Activated CD8-positive, alpha-beta memory T cell treated with anti-CD3 and anti-CD28 coated beads for 48 hours (primary cell): Measurements from ENCODE around the gene DEPDC1B.
"Not testable (repeated sequence)": the region's sequence is repeated elsewhere in the genome, so short reads cannot be mapped to it uniquely, and the experiment has no call there.

Experiments used
- DNase-seq, 3 experiments: peaks; one replicate each; pipeline ENCODE4 v3.0.0-alpha.2; 2020; ENCODE audit warnings: low read depth in 2 of 3, low spot score in 2 of 3

Gene DEPDC1B

DNA sequence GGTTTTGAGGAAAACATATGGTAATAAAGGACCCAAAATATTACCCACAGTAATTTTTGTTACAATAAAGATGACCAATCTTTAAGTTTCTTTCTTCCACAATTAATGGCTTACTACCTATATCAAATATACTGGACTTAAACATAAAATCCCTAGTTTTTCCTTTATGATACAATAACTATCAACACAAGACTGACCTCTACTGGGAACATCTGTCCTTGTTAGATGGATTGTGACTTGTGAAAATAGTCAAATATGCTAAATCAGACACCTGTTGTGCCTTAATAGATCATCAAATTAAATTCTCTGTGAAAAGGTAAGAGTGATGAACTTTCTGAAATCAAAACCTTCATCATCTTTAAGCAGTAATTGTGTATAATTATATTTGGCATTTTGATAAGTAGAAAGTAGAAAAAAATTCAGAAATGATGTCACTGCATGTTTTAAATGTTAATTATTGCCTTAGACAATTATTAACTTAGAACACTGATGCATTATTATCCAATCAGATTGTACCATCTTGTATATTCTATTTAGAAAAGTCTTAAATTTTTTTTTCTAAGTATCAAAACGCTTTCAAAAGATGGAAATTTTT lies 113.6 kb downstream of the DEPDC1B start:
- DNase-seq = no peak

DNA sequence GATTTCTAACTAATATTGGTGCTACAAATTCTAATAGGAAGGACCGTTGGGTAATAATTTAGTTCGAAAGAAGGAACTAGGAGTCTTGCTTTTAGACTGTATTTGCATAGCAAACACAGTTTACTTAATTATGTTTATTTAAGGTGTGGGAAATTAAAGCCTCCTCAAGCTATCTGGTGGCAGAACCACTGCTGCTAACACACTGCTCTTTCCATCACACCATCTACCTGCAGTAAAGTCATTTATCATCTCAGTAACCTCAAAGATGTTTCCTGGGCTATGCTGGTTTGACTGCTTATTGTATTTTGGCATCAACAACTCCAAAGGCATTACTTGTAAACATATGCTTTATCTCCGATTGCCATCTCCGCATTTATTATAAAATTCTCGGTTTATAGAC lies 114.3 kb downstream of the DEPDC1B start:
- no peak for DNase-seq

- DNase-seq = no peak
Measured at GRCh38 chr5:60584304-60584703, 115.7 kb downstream of the DEPDC1B start.

GRCh38 chr5:60583616-60584015 lies 116.3 kb downstream of the DEPDC1B start:
- DNase-seq = no peak

GRCh38 chr5:60578315-60578714 lies 121.7 kb downstream of the DEPDC1B start:
- DNase-seq = no peak

DNA sequence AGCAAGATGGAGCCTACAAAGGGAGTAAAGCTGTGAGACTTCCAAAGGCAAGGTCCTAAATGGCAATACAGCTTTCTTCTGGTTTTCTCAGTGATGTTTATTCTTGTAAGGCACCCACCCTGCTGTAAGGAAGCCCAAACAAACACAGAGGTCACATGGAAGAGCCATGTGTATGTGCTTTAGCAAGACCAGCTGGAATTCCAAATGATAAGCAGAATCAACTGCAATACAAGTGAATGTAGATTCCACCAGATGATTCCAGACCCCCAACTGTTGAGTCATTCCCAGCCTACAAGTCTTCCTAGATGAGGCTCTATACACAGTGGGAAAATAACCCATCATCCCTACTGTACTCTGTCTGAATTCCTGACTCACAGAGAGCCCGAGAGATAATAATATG lies 122.8 kb downstream of the DEPDC1B start:
- DNase-seq = no peak

DNA sequence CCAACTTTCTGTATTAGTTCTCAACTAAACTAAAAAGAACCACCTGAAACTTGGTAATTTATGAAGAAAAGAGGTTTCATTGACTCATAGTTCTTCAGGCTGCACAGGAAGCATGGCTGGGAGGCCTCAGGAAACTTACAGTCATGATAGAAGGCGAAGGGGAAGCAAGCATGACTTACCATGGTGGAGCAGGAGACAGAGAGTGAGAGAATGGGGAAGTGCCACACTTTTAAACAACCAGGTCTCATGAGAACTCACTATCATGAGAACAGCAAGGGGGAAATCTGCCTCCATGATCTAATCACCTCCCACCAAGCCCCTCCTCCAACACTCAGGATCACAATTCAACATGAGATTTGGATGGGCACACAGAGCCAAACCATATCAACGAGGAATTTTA lies 123.5 kb downstream of the DEPDC1B start:
- DNase-seq = no peak

DNA sequence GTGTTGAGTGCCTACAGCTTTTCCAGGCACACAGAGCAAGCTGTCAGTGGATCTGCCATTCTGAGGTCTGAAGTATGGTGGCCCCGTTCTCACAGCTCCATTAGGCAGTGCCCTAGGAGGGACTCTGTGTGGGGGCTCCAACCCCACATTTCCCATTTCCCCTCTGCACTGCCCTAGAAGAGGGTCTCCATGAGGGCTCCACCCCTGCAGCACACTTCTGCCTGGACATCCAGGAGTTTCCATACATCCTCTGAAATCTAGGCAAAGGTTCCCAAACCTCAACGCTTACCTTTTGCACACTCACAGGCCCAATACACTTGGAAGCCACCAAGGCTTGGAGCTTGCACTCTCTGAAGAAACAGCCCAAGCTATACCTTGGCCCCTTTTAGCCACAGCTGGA lies 131.3 kb downstream of the DEPDC1B start:
- no peak for DNase-seq

- no peak for DNase-seq
Measured at GRCh38 chr5:60563696-60564324, 136.2 kb downstream of the DEPDC1B start.

DNA sequence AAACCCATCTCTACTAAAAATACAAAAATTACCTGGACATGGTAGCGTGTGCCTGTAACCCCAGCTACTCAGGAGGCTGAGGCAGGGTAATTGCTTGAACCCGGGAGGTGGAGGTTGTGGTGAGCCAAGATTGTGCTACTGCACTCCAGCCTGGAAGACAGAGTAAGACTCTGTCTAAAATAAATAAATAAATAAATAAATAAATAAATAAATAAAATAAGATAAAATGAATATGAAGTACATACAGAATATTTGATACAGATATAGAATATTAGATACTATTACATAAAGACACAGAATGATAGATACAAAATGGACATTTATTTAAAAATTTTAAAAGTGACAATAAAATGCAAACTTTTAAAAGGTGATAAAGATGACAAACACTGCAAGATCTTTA lies 146.7 kb downstream of the DEPDC1B start:
- not testable (repeated sequence) for DNase-seq

- no peak for DNase-seq
Measured at GRCh38 chr5:60551829-60552228, 148.1 kb downstream of the DEPDC1B start.

- DNase-seq = no peak
Measured at GRCh38 chr5:60551250-60551649, 148.7 kb downstream of the DEPDC1B start.

DNA sequence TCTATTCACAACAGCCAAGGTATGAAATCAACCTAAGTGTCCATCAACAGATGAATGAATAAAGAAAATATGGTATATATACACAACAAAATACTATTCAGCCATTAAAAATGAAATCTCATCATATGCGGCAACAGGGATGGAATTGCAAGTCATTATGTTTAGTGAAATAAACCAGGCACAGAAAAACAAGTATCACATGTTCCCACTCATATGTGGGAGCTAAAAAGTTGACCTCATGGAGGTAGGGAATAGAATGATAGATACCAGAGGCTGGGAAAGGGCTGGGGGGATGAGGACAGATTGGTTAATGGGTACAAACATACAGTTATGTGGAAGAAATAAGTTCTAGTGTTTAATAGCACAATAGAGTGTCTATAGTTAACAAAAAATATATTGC lies 149.7 kb downstream of the DEPDC1B start:
- no peak for DNase-seq

GRCh38 chr5:60549841-60550240 lies 150.1 kb downstream of the DEPDC1B start:
- DNase-seq = no peak
